T-cell (primary cell): Measurements from ENCODE around the gene IQGAP2. TPM values are rescaled to one million over a fixed set of nuclear protein-coding genes. Genes with fewer than 3 reads are reported as not detected.

Experiments used
- ATAC-seq, 4 experiments: fragments of 200-7000 bp in 3 of 4; fragments of 150-1000 bp in 1 of 4; cut with Tn5 transposase; replicated peaks in 1 of 4; 1 replicate in 3 of 4; 2 replicates in 1 of 4; pipeline ENCODE4 v1.10.0; 2021; ENCODE audit warnings: moderate library complexity in 3 of 4, mild to moderate bottlenecking in 2 of 4, moderate number of reproducible peaks in 1 of 4
- CTCF ChIA-PET, 2 donors: fragments of 300-600 bp; sonication (Branson Sonifier 250); formaldehyde crosslinking; loops; one replicate each; lab custom pipeline; 2022; ENCODE audit warnings: antibody characterized with exemption in 2 of 2; lab: Charles Lee
- POLR2A ChIA-PET, 2 donors: fragments of 300-600 bp; sonication (Branson Sonifier 250); formaldehyde crosslinking; loops; one replicate each; lab custom pipeline; 2022; ENCODE audit warnings: antibody characterized with exemption in 2 of 2; lab: Charles Lee
- DNase-seq, 35 experiments: peaks; one replicate each; pipeline versions ENCODE4 v3.0.0 to v3.0.0-alpha.2; 2013 to 2023
- H3K27ac ChIP-seq: one replicate; pipeline ENCODE4 v1.5.1; 2013; ENCODE audit warnings: low read length
- H3K27me3 ChIP-seq, 2 experiments: replicated peaks in 1 of 2; 1 replicate in 1 of 2; 2 replicates in 1 of 2; pipeline versions ENCODE4 v1.6.1 to v1.7.0; 2013; ENCODE audit warnings: low read length in 1 of 2, mixed read lengths in 1 of 2; ENCODE audit not compliant: control insufficient read depth in 2 of 2, insufficient read depth in 2 of 2; ENCODE audit errors: extremely low read depth in 1 of 2
- H3K36me3 ChIP-seq, 2 donors: 1 replicate in 1 of 2; 2 replicates in 1 of 2; pipeline versions ENCODE4 v1.6.1 to v1.7.0; 2013; ENCODE audit warnings: low read length in 1 of 2; ENCODE audit not compliant: control insufficient read depth in 2 of 2, insufficient read depth in 1 of 2; ENCODE audit errors: extremely low read depth in 1 of 2
- H3K4me1 ChIP-seq, 2 experiments: 1 replicate in 1 of 2; 2 replicates in 1 of 2; pipeline versions ENCODE4 v1.6.1 to v1.7.0; 2013; ENCODE audit warnings: low read length in 2 of 2, mixed read lengths in 1 of 2; ENCODE audit not compliant: insufficient read depth in 2 of 2, control insufficient read depth in 1 of 2; ENCODE audit errors: extremely low read depth in 1 of 2
- H3K4me3 ChIP-seq, 2 donors: 1 replicate in 1 of 2; 2 replicates in 1 of 2; pipeline versions ENCODE4 v1.5.1 to v1.7.0; 2013; ENCODE audit warnings: mild to moderate bottlenecking in 2 of 2, low read length in 1 of 2, moderate library complexity in 1 of 2; ENCODE audit not compliant: control insufficient read depth in 1 of 2; ENCODE audit errors: extremely low read depth in 1 of 2
- H3K9me3 ChIP-seq: 2 replicates; pipeline ENCODE4 v1.7.0; 2013
- H3K27ac Mint-ChIP-seq, 2 donors: one replicate each; pipeline ENCODE4 v1.8.0; 2020 to 2021; ENCODE audit warnings: mild to moderate bottlenecking in 2 of 2, mixed read lengths in 2 of 2
- H3K27me3 Mint-ChIP-seq, 2 donors: one replicate each; pipeline ENCODE4 v1.8.0; 2021 to 2022; ENCODE audit warnings: mixed read lengths in 2 of 2
- H3K36me3 Mint-ChIP-seq: one replicate; pipeline ENCODE4 v1.8.0; 2021; ENCODE audit warnings: mixed read lengths
- H3K4me1 Mint-ChIP-seq, 3 donors: one replicate each; pipeline ENCODE4 v1.8.0; 2020 to 2022; ENCODE audit warnings: mixed read lengths in 3 of 3, mild to moderate bottlenecking in 1 of 3
- H3K4me3 Mint-ChIP-seq, 3 donors: one replicate each; pipeline ENCODE4 v1.8.0; 2020 to 2022; ENCODE audit warnings: mild to moderate bottlenecking in 3 of 3, mixed read lengths in 3 of 3, moderate library complexity in 3 of 3
- H3K9me3 Mint-ChIP-seq, 3 donors: one replicate each; pipeline ENCODE4 v1.8.0; 2020 to 2022; ENCODE audit warnings: mixed read lengths in 3 of 3
- WGBS: methylation state at CpG from one replicate; pipeline ENCODE4 v1.1.5; 2013; ENCODE audit warnings: missing lambda C conversion rate; ENCODE audit not compliant: insufficient coverage; 5-methylcytosine and 5-hydroxymethylcytosine counted together
- total RNA-seq, 35 experiments: library from RNA in 6 of 35; stranded (reverse) in 6 of 35; fragments of 120-200 nt in 1 of 35; gene quantifications; one replicate each; pipeline versions ENCODE4 v1.2.1 to v1.2.4 and lab custom pipeline; 2013 to 2026

The IQGAP2 gene
- total RNA-seq, 5 donors from 2014 or later (not counting 1 experiment from before 2014, with no cell fraction given) = 66.5 to 121 (median 72.5) TPM

GRCh38 chr5:76700571-76700970 is 297.5 kb downstream of the IQGAP2 start:
- Mint-ChIP-seq H3K36me3 (peaks cover 59% of the 10 kb centered on the region), H3K27me3 (no peaks in the 10 kb centered on the region), H3K9me3 (no peaks in the 10 kb centered on the region), H3K27ac (no peak overlapping the region), H3K4me3 (no peak overlapping the region), H3K4me1 (no peaks in the 10 kb centered on the region)
- DNase-seq (no peak), ATAC-seq (no peak)
- Histone ChIP-seq H3K4me1 (no peaks in the 10 kb centered on the region), H3K27me3 (no peaks in the 10 kb centered on the region), H3K36me3 (peaks cover 5 to 63% of the 10 kb centered on the region in 2 donors), H3K4me3 (no peak overlapping the region), H3K27ac (no peak overlapping the region), H3K9me3 (no peaks in the 10 kb centered on the region)
- ChIA-PET CTCF (no interaction called here), POLR2A (no interaction called here)
- WGBS = no CpG with 5 or more reads among the region's 2 CpGs

- Histone ChIP-seq H3K27ac (no peak overlapping the region), H3K27me3 (no peaks in the 10 kb centered on the region), H3K36me3 (peaks cover 5 to 61% of the 10 kb centered on the region in 2 donors), H3K4me3 (no peak overlapping the region), H3K4me1 (no peaks in the 10 kb centered on the region), H3K9me3 (no peaks in the 10 kb centered on the region)
- WGBS = no CpG with 5 or more reads among the region's 2 CpGs
- ChIA-PET CTCF (no interaction called here), POLR2A (no interaction called here)
- DNase-seq = no peak
- Mint-ChIP-seq H3K36me3 (peaks cover 58% of the 10 kb centered on the region), H3K27ac (no peak overlapping the region), H3K9me3 (no peaks in the 10 kb centered on the region), H3K4me3 (no peak overlapping the region), H3K4me1 (no peaks in the 10 kb centered on the region), H3K27me3 (no peaks in the 10 kb centered on the region)
- no peak for ATAC-seq
These were observed 298.2 kb downstream of the IQGAP2 start for GRCh38 chr5:76701298-76701697.

- no peaks in the 10 kb centered on the region for H3K27me3 Mint-ChIP-seq
- no peaks in the 10 kb centered on the region for H3K9me3 ChIP-seq
- WGBS = no CpG with 5 or more reads among the region's 2 CpGs
- ChIA-PET POLR2A (no interaction called here), CTCF (interaction anchor here (0.5 to 1.4 kb wide), 4 partner anchors 11 to 71 kb away, joined by 3 to 6 read pairs (median 4); no protein-coding TSS in a partner anchor)
- H3K36me3 Mint-ChIP-seq = peaks cover 52% of the 10 kb centered on the region
- no peak for ATAC-seq
- no peaks in the 10 kb centered on the region for H3K4me1 Mint-ChIP-seq
- DNase-seq = no peak
- peak overlapping the region in 1 of 2 donors; percentile 28 for H3K27ac Mint-ChIP-seq
- H3K4me1 ChIP-seq = no peaks in the 10 kb centered on the region
- no peak overlapping the region for H3K4me3 Mint-ChIP-seq
- no peak overlapping the region for H3K27ac ChIP-seq
- H3K9me3 Mint-ChIP-seq = no peaks in the 10 kb centered on the region
- H3K36me3 ChIP-seq = peaks cover 5 to 58% of the 10 kb centered on the region in 2 donors
- no peaks in the 10 kb centered on the region for H3K27me3 ChIP-seq
- H3K4me3 ChIP-seq = no peak overlapping the region
These were observed 300.6 kb downstream of the IQGAP2 start for GRCh38 chr5:76703707-76704106.

- no peaks in the 10 kb centered on the region for H3K9me3 Mint-ChIP-seq
- H3K4me1 Mint-ChIP-seq = no peaks in the 10 kb centered on the region
- Histone ChIP-seq H3K4me3 (no peak overlapping the region), H3K27ac (no peak overlapping the region), H3K27me3 (no peaks in the 10 kb centered on the region), H3K36me3 (peaks cover 5 to 58% of the 10 kb centered on the region in 2 donors), H3K9me3 (no peaks in the 10 kb centered on the region), H3K4me1 (no peaks in the 10 kb centered on the region)
- no peak for DNase-seq
- peaks cover 48% of the 10 kb centered on the region for H3K36me3 Mint-ChIP-seq
- ChIA-PET CTCF (interaction anchor here (0.5 to 1.4 kb wide), 4 partner anchors 10 to 70 kb away, joined by 3 to 6 read pairs (median 4); no protein-coding TSS in a partner anchor), POLR2A (no interaction called here)
- H3K27me3 Mint-ChIP-seq = no peaks in the 10 kb centered on the region
- no peak for ATAC-seq
- no peak overlapping the region for H3K4me3 Mint-ChIP-seq
- H3K27ac Mint-ChIP-seq = no peak overlapping the region
These were observed 301.1 kb downstream of the IQGAP2 start for GRCh38 chr5:76704131-76704663.

GRCh38 chr5:76705574-76705973 is 302.5 kb downstream of the IQGAP2 start:
- H3K4me1 ChIP-seq = no peaks in the 10 kb centered on the region
- ChIA-PET CTCF (no interaction called here), POLR2A (no interaction called here)
- no peak for ATAC-seq
- H3K27ac ChIP-seq = no peak overlapping the region
- no peak for DNase-seq
- no peak overlapping the region for H3K4me3 ChIP-seq
- H3K4me3 Mint-ChIP-seq = no peak overlapping the region
- H3K9me3 ChIP-seq = no peaks in the 10 kb centered on the region
- H3K27me3 Mint-ChIP-seq = no peaks in the 10 kb centered on the region
- no peak overlapping the region for H3K27ac Mint-ChIP-seq
- H3K36me3 ChIP-seq = peaks cover 5 to 53% of the 10 kb centered on the region in 2 donors
- peaks cover 35% of the 10 kb centered on the region for H3K36me3 Mint-ChIP-seq
- H3K27me3 ChIP-seq = no peaks in the 10 kb centered on the region
- H3K9me3 Mint-ChIP-seq = no peaks in the 10 kb centered on the region
- H3K4me1 Mint-ChIP-seq = peaks cover 0 to 2% (median under 1%) of the 10 kb centered on the region in 3 donors

- ChIA-PET POLR2A (no interaction called here), CTCF (no interaction called here)
- Histone ChIP-seq H3K4me1 (peaks cover 0 to 4% of the 10 kb centered on the region in 2 experiments), H3K27me3 (peaks cover 0 to 3% of the 10 kb centered on the region in 2 experiments), H3K27ac (no peak overlapping the region), H3K36me3 (peaks cover 0 to 18% of the 10 kb centered on the region in 2 donors), H3K9me3 (no peaks in the 10 kb centered on the region), H3K4me3 (no peak overlapping the region)
- peaks cover 13 to 25% (median 14%) of the 10 kb centered on the region in 3 donors for H3K4me1 Mint-ChIP-seq
- peaks cover 7 to 8% of the 10 kb centered on the region in 2 donors for H3K27me3 Mint-ChIP-seq
- no peak overlapping the region for H3K4me3 Mint-ChIP-seq
- WGBS = no CpG with 5 or more reads among the region's 2 CpGs
- DNase-seq (no peak), ATAC-seq (no peak)
- H3K27ac Mint-ChIP-seq = no peak overlapping the region
- H3K36me3 Mint-ChIP-seq = peaks cover 10% of the 10 kb centered on the region
- H3K9me3 Mint-ChIP-seq = no peaks in the 10 kb centered on the region
These were observed 306.7 kb downstream of the IQGAP2 start for GRCh38 chr5:76709762-76710161.
